Measurements from ENCODE around the gene ATP5MC2. TPM values are rescaled to one million over a fixed set of nuclear protein-coding genes. Genes with fewer than 3 reads are reported as not detected.

The ATP5MC2 gene
- total and polyA plus RNA-seq, 2 experiments from 2014 or later: 703 to 923 TPM

DNA sequence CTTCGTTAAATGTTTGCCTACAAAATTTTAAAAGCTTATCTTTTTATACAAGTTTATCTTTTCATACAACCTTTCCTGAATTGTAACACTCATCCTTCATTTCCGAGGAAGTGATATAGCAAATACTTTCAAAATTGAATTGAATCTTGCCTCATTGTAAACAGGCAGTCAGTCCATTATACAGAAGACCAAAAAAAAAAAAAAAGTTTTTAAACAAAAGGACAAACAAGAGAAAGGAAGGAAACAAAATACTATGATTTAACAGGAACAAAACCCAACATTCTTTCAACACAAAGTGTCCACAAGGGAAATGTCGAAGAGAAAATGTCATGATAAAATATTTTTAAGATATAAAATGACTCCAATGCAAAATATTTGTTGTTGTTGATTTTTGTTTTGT is 58.2 kb downstream of the ATP5MC2 start:
- no peak overlapping the region for H3K27ac ChIP-seq
- TF ChIP-seq, protein P1, sequence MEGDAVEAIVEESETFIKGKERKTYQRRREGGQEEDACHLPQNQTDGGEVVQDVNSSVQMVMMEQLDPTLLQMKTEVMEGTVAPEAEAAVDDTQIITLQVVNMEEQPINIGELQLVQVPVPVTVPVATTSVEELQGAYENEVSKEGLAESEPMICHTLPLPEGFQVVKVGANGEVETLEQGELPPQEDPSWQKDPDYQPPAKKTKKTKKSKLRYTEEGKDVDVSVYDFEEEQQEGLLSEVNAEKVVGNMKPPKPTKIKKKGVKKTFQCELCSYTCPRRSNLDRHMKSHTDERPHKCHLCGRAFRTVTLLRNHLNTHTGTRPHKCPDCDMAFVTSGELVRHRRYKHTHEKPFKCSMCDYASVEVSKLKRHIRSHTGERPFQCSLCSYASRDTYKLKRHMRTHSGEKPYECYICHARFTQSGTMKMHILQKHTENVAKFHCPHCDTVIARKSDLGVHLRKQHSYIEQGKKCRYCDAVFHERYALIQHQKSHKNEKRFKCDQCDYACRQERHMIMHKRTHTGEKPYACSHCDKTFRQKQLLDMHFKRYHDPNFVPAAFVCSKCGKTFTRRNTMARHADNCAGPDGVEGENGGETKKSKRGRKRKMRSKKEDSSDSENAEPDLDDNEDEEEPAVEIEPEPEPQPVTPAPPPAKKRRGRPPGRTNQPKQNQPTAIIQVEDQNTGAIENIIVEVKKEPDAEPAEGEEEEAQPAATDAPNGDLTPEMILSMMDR (IDR thresholded peaks at IDR 0.05; ENCODE audit: low read depth, low read length): no peak
- no peak for DNase-seq (ENCODE audit: low read depth in 1 of 2, low spot score in 1 of 2)

DNA sequence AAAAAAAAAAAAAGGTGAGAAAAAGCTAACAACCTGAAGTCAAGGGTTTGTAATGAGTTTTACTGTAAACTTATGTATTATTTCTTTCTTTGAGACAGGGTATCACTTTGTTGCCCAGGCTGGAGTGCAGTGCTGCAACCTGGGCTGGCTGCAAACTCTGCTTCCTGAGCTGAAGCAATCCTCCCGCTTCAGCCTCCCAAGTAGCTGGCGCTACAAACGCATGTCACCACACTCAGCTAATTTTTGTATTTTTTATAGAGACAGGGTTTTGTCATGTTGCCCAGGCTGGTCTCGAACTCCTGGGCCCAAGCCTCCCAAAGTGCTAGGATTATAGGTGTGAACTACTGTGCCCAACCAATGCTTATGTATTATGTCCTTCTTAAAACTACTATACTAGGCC is 58.9 kb downstream of the ATP5MC2 start:
- H3K4me1 ChIP-seq (ENCODE audit: low read depth): no peaks in the 10 kb centered on the region
- no peak for DNase-seq (ENCODE audit: low read depth in 1 of 2, low spot score in 1 of 2)
- TF ChIP-seq, protein P1 (IDR thresholded peaks at IDR 0.05; ENCODE audit: low read depth, low read length): no peak
- no peaks in the 10 kb centered on the region for H3K36me3 ChIP-seq
- no peak overlapping the region for H3K27ac ChIP-seq
- no peak overlapping the region for H3K4me3 ChIP-seq
- H3K27me3 ChIP-seq: no peaks in the 10 kb centered on the region
- no peaks in the 10 kb centered on the region for H3K9me3 ChIP-seq (ENCODE audit: low read depth)

More for the DNA sequence above, 58.2 kb downstream of the ATP5MC2 start:
- no peaks in the 10 kb centered on the region for H3K4me1 ChIP-seq (ENCODE audit: low read depth)
- no peaks in the 10 kb centered on the region for H3K36me3 ChIP-seq
- no peaks in the 10 kb centered on the region for H3K9me3 ChIP-seq (ENCODE audit: low read depth)
- no peaks in the 10 kb centered on the region for H3K27me3 ChIP-seq
- H3K4me3 ChIP-seq: no peak overlapping the region

Other genes starting within 250 kb of the ATP5MC2 start
- 42.9 and 48.3 TPM in 2 replicates for gene PRR13, start 234.3 kb downstream of the ATP5MC2 start, total RNA-seq
- gene PRR13, start 234.3 kb downstream of the ATP5MC2 start, polyA plus RNA-seq: 169 and 190 TPM in 2 replicates
- gene PCBP2, start 224.0 kb downstream of the ATP5MC2 start, total RNA-seq: 213 and 326 TPM in 2 replicates
- 114 and 146 TPM in 2 replicates for gene PCBP2, start 224.0 kb downstream of the ATP5MC2 start, polyA plus RNA-seq
- gene MAP3K12, start 176.6 kb downstream of the ATP5MC2 start, total RNA-seq: 18.5 and 26.1 TPM in 2 replicates
- 15.1 and 17.6 TPM in 2 replicates for gene MAP3K12, start 176.6 kb downstream of the ATP5MC2 start, polyA plus RNA-seq
- 58.3 and 68.1 TPM in 2 replicates for gene TARBP2, start 174.8 kb downstream of the ATP5MC2 start, total RNA-seq
- gene TARBP2, start 174.8 kb downstream of the ATP5MC2 start, polyA plus RNA-seq: 69.2 and 79.8 TPM in 2 replicates
- gene NPFF, start 168.6 kb downstream of the ATP5MC2 start, total RNA-seq: not detected in 2 replicates
- gene NPFF, start 168.6 kb downstream of the ATP5MC2 start, polyA plus RNA-seq: not detected in 2 replicates
- gene ATF7, start 49.7 kb downstream of the ATP5MC2 start, total RNA-seq: 8.7 and 9.1 TPM in 2 replicates
- 13.8 and 17.8 TPM in 2 replicates for gene ATF7, start 49.7 kb downstream of the ATP5MC2 start, polyA plus RNA-seq
- 116 and 187 TPM in 2 replicates for gene CALCOCO1, start 51.4 kb upstream of the ATP5MC2 start, total RNA-seq
- gene CALCOCO1, start 51.4 kb upstream of the ATP5MC2 start, polyA plus RNA-seq: 128 and 176 TPM in 2 replicates
- gene CISTR, start 75.9 kb upstream of the ATP5MC2 start, total RNA-seq: not detected in 2 replicates
- gene CISTR, start 75.9 kb upstream of the ATP5MC2 start, polyA plus RNA-seq: 0.34 and 0.55 TPM in 2 replicates

All from cardiac muscle cell (in vitro differentiated cells and primary cell).